Measurements from ENCODE around the gene SAPCD1. TPM values are rescaled to one million over a fixed set of nuclear protein-coding genes. Genes with fewer than 3 reads are reported as not detected.
A peak's percentile ranks its signal among the peaks of the same experiment; 100 is the strongest.
"Not testable (repeated sequence)": the region's sequence is repeated elsewhere in the genome, so short reads cannot be mapped to it uniquely, and the experiment has no call there.

The SAPCD1 gene
- total RNA-seq, 2 donors from 2014 or later, result 9.2 to 25.2 TPM

- H3K27ac Mint-ChIP-seq, result no peak overlapping the region
Measured at GRCh38 chr6:31781244-31782125, 19.0 kb downstream of the SAPCD1 start.

GRCh38 chr6:31782126-31782855 is 19.8 kb downstream of the SAPCD1 start:
- no peaks in the 10 kb centered on the region for H3K9me3 Mint-ChIP-seq
- H3K27ac Mint-ChIP-seq, result no peak overlapping the region
- H3K36me3 Mint-ChIP-seq, result no peaks in the 10 kb centered on the region
- ATAC-seq, result no peak
- no peak overlapping the region for H3K4me3 Mint-ChIP-seq
- no peak for DNase-seq (ENCODE audit: low spot score)
- no peaks in the 10 kb centered on the region for H3K27me3 Mint-ChIP-seq
- H3K4me1 Mint-ChIP-seq (ENCODE audit: low read depth in 2 of 2), result peaks cover 2 to 7% of the 10 kb centered on the region in 2 donors

More at GRCh38 chr6:31781244-31782125, 19.0 kb downstream of the SAPCD1 start:
- peaks cover 6 to 11% of the 10 kb centered on the region in 2 donors for H3K4me1 Mint-ChIP-seq (ENCODE audit: low read depth in 2 of 2)
- H3K9me3 Mint-ChIP-seq, result no peaks in the 10 kb centered on the region
- no peaks in the 10 kb centered on the region for H3K27me3 Mint-ChIP-seq
- H3K36me3 Mint-ChIP-seq, result no peaks in the 10 kb centered on the region
- ATAC-seq (no peak), DNase-seq (ENCODE audit: low spot score) (no peak)
- H3K4me3 Mint-ChIP-seq, result no peak overlapping the region

- no peak overlapping the region for H3K4me3 Mint-ChIP-seq
- H3K27ac Mint-ChIP-seq, result peak overlapping the region in 1 of 2 donors; percentile 62
- H3K9me3 Mint-ChIP-seq, result no peaks in the 10 kb centered on the region
- ATAC-seq (no peak), DNase-seq (ENCODE audit: low spot score) (no peak)
- no peaks in the 10 kb centered on the region for H3K27me3 Mint-ChIP-seq
- H3K36me3 Mint-ChIP-seq, result no peaks in the 10 kb centered on the region
- H3K4me1 Mint-ChIP-seq (ENCODE audit: low read depth in 2 of 2), result no peaks in the 10 kb centered on the region
Measured at GRCh38 chr6:31784098-31784925, 21.9 kb downstream of the SAPCD1 start.

- Mint-ChIP-seq H3K27me3 (no peaks in the 10 kb centered on the region), H3K36me3 (peaks cover 2% of the 10 kb centered on the region), H3K27ac (no peak overlapping the region), H3K9me3 (no peaks in the 10 kb centered on the region), H3K4me1 (ENCODE audit: low read depth in 2 of 2) (peaks cover 0 to 1% of the 10 kb centered on the region in 2 donors), H3K4me3 (no peak overlapping the region)
- DNase-seq (ENCODE audit: low spot score) (no peak), ATAC-seq (no peak)
Measured at GRCh38 chr6:31785475-31785874, 23.0 kb downstream of the SAPCD1 start.

- ATAC-seq (no peak), DNase-seq (ENCODE audit: low spot score) (no peak)
- peaks cover 16 to 21% of the 10 kb centered on the region in 2 donors for H3K4me1 Mint-ChIP-seq (ENCODE audit: low read depth in 2 of 2)
- H3K4me3 Mint-ChIP-seq, result peak overlapping the region; percentile 29
- no peaks in the 10 kb centered on the region for H3K27me3 Mint-ChIP-seq
- peaks cover 6% of the 10 kb centered on the region for H3K36me3 Mint-ChIP-seq
- H3K27ac Mint-ChIP-seq, result peak overlapping the region in 1 of 2 donors; percentile 3
- no peaks in the 10 kb centered on the region for H3K9me3 Mint-ChIP-seq
Measured at GRCh38 chr6:31791324-31792089, 29.1 kb downstream of the SAPCD1 start.

GRCh38 chr6:31792090-31792374 is 29.6 kb downstream of the SAPCD1 start:
- Mint-ChIP-seq H3K27ac (peak overlapping the region in 1 of 2 donors; percentile 17), H3K4me1 (ENCODE audit: low read depth in 2 of 2) (peaks cover 18 to 25% of the 10 kb centered on the region in 2 donors), H3K36me3 (peaks cover 6% of the 10 kb centered on the region), H3K9me3 (no peaks in the 10 kb centered on the region), H3K27me3 (no peaks in the 10 kb centered on the region), H3K4me3 (no peak overlapping the region)
- ATAC-seq, result no peak
- no peak for DNase-seq (ENCODE audit: low spot score)

- Mint-ChIP-seq H3K27me3 (no peaks in the 10 kb centered on the region), H3K9me3 (no peaks in the 10 kb centered on the region), H3K4me1 (ENCODE audit: low read depth in 2 of 2) (peaks cover 24 to 30% of the 10 kb centered on the region in 2 donors), H3K27ac (peak overlapping the region in 1 of 2 donors; percentile 17), H3K4me3 (peak overlapping the region; percentile 78), H3K36me3 (peaks cover 6% of the 10 kb centered on the region)
- DNase-seq (ENCODE audit: low spot score) (no peak), ATAC-seq (no peak)
Measured at GRCh38 chr6:31792761-31793171, 30.3 kb downstream of the SAPCD1 start.

GRCh38 chr6:31793927-31794245 is 31.4 kb downstream of the SAPCD1 start:
- not testable (repeated sequence) for DNase-seq (ENCODE audit: low spot score); H3K27me3 Mint-ChIP-seq; ATAC-seq; H3K9me3 Mint-ChIP-seq; H3K36me3 Mint-ChIP-seq
- Mint-ChIP-seq H3K4me3 (peak overlapping the region; percentile 81), H3K27ac (peak overlapping the region; percentile 94 to 98), H3K4me1 (ENCODE audit: low read depth in 2 of 2) (peaks cover 28 to 32% of the 10 kb centered on the region in 2 donors)

- ATAC-seq (no peak), DNase-seq (ENCODE audit: low spot score) (no peak)
- H3K27me3 Mint-ChIP-seq, result no peaks in the 10 kb centered on the region
- no peaks in the 10 kb centered on the region for H3K9me3 Mint-ChIP-seq
- H3K36me3 Mint-ChIP-seq, result peaks cover 6% of the 10 kb centered on the region
- peak overlapping the region; percentile 81 for H3K4me3 Mint-ChIP-seq
- peak overlapping the region; percentile 94 to 98 for H3K27ac Mint-ChIP-seq
- peaks cover 28 to 32% of the 10 kb centered on the region in 2 donors for H3K4me1 Mint-ChIP-seq (ENCODE audit: low read depth in 2 of 2)
Measured at GRCh38 chr6:31794294-31794865, 31.9 kb downstream of the SAPCD1 start.

- H3K27me3 Mint-ChIP-seq, result no peaks in the 10 kb centered on the region
- peak overlapping the region; percentile 81 for H3K4me3 Mint-ChIP-seq
- DNase-seq (ENCODE audit: low spot score), result no peak
- H3K27ac Mint-ChIP-seq, result peak overlapping the region; percentile 94 to 98
- ATAC-seq, result peak in 1 of 2 donors; percentile 17
- H3K4me1 Mint-ChIP-seq (ENCODE audit: low read depth in 2 of 2), result peaks cover 28 to 32% of the 10 kb centered on the region in 2 donors
- no peaks in the 10 kb centered on the region for H3K9me3 Mint-ChIP-seq
- H3K36me3 Mint-ChIP-seq, result peaks cover 6% of the 10 kb centered on the region
Measured at GRCh38 chr6:31794866-31795615, 32.6 kb downstream of the SAPCD1 start.

- H3K27me3 Mint-ChIP-seq, result no peaks in the 10 kb centered on the region
- H3K4me3 Mint-ChIP-seq, result peak within 1 kb of the TSS; percentile 81
- peak within 1 kb of the TSS; percentile 94 to 98 for H3K27ac Mint-ChIP-seq
- H3K4me1 Mint-ChIP-seq (ENCODE audit: low read depth in 2 of 2), result peaks cover 25 to 28% of the 10 kb centered on the region in 2 donors
- ATAC-seq (peak; percentile 98), DNase-seq (ENCODE audit: low spot score) (peak; percentile 96)
- H3K36me3 Mint-ChIP-seq, result peaks cover 2% of the 10 kb centered on the region
- H3K9me3 Mint-ChIP-seq, result no peaks in the 10 kb centered on the region
Measured at GRCh38 chr6:31795616-31796298, 33.3 kb downstream of the SAPCD1 start, which contains the start of gene VARS1. TSS of gene VARS1 (minus strand) at chr6:31795752. CDS start at chr6:31795217, 535 bp downstream.

- Mint-ChIP-seq H3K27ac (peak overlapping the region; percentile 86 to 98), H3K36me3 (no peaks in the 10 kb centered on the region), H3K9me3 (no peaks in the 10 kb centered on the region), H3K4me3 (peak overlapping the region; percentile 61), H3K27me3 (no peaks in the 10 kb centered on the region), H3K4me1 (ENCODE audit: low read depth in 2 of 2) (peaks cover 21 to 22% of the 10 kb centered on the region in 2 donors)
- ATAC-seq, result no peak
- no peak for DNase-seq (ENCODE audit: low spot score)
Measured at GRCh38 chr6:31796993-31797385, 34.5 kb downstream of the SAPCD1 start.

All from natural killer cell treated with Interleukin-12 subunit alpha and Interleukin-12 subunit beta and Interleukin-15 and Interleukin-18, amount 100 ng/mL, for 72 hours (primary cell).